Stimulated activated memory B cell treated with anti-CD40 and anti-IgM and Interleukin-4, amounts not matched to agents 10 μg/mL and 1 μg/mL and 100 μg/mL, for 72 hours (primary cell): ENCODE measurements around the gene PDE3A.
"Not testable (repeated sequence)": the region's sequence is repeated elsewhere in the genome, so short reads cannot be mapped to it uniquely, and the experiment has no call there.

Experiments used
- ATAC-seq: fragments of 150-1000 bp; cut with Tn5 transposase; 2 replicates; pipeline ENCODE4 v1.10.0; 2021
- H3K27ac Mint-ChIP-seq: one replicate; pipeline ENCODE4 v1.8.0; 2022; ENCODE audit warnings: mild to moderate bottlenecking, mixed read lengths
- H3K27me3 Mint-ChIP-seq: one replicate; pipeline ENCODE4 v1.8.0; 2022; ENCODE audit warnings: mixed read lengths
- H3K36me3 Mint-ChIP-seq: one replicate; pipeline ENCODE4 v1.8.0; 2022; ENCODE audit warnings: mixed read lengths
- H3K4me1 Mint-ChIP-seq: one replicate; pipeline ENCODE4 v1.8.0; 2022; ENCODE audit warnings: mixed read lengths
- H3K4me3 Mint-ChIP-seq: one replicate; pipeline ENCODE4 v1.8.0; 2022; ENCODE audit warnings: mild to moderate bottlenecking, moderate library complexity, mixed read lengths
- H3K9me3 Mint-ChIP-seq: one replicate; pipeline ENCODE4 v1.8.0; 2022; ENCODE audit warnings: mixed read lengths

Gene PDE3A

GRCh38 chr12:20368114-20368650 lies at the start of gene PDE3A:
Gene PDE3A (plus strand): TSS chr12:20368537. CDS start chr12:20369285, 748 bp downstream.
- peaks cover 34% of the 10 kb centered on the region for H3K27me3 Mint-ChIP-seq
- H3K9me3 Mint-ChIP-seq, result peaks cover 2% of the 10 kb centered on the region
- H3K4me1 Mint-ChIP-seq, result no peaks in the 10 kb centered on the region
- no peaks in the 10 kb centered on the region for H3K36me3 Mint-ChIP-seq
- H3K4me3 Mint-ChIP-seq, result no peak within 1 kb of the TSS
- no peak within 1 kb of the TSS for H3K27ac Mint-ChIP-seq
- no peak for ATAC-seq

- no peak for ATAC-seq
- Mint-ChIP-seq H3K27ac (no peak overlapping the region), H3K27me3 (no peaks in the 10 kb centered on the region), H3K4me3 (no peak overlapping the region), H3K9me3 (no peaks in the 10 kb centered on the region), H3K36me3 (no peaks in the 10 kb centered on the region), H3K4me1 (no peaks in the 10 kb centered on the region)
These were observed 49.0 kb upstream of the PDE3A start for GRCh38 chr12:20319366-20319765.

GRCh38 chr12:20320552-20320951 lies 47.8 kb upstream of the PDE3A start:
- no peak for ATAC-seq
- Mint-ChIP-seq H3K4me3 (no peak overlapping the region), H3K36me3 (no peaks in the 10 kb centered on the region), H3K27ac (no peak overlapping the region), H3K4me1 (no peaks in the 10 kb centered on the region), H3K27me3 (no peaks in the 10 kb centered on the region), H3K9me3 (no peaks in the 10 kb centered on the region)

DNA sequence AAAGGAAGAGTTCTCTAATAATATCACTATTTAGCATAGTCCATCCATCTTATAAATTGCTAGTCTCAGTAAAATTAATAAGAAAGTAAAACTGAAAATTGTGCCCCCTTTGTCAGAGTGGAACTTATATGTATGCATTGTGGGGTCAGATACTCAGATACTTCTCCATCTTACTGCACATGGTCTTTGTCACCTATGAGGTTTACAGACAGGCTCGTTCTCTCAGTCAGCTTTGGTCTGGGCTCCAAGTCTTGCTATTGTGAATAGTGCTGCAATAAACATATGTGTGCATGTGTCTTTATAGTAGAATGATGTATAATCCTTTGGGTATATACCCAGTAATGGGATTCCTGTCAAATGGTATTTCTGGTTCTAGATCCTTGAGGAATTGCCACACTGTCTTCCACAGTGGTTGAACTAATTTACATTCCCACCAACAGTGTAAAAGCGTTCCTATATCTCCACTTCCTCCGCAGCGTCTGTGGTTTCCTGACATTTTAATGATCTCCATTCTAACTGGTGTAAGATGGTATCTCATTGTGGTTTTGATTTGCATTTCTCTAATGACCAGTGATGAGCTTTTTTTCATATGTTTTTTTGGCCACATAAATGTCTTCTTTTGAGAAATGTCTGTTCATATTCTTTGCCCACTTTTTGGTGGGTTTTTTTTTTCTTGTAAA lies 37.4 kb upstream of the PDE3A start:
- H3K36me3 Mint-ChIP-seq, H3K4me3 Mint-ChIP-seq, ATAC-seq, H3K4me1 Mint-ChIP-seq, H3K27me3 Mint-ChIP-seq, H3K27ac Mint-ChIP-seq: not testable (repeated sequence)
- H3K9me3 Mint-ChIP-seq, result peaks cover 14% of the 10 kb centered on the region

DNA sequence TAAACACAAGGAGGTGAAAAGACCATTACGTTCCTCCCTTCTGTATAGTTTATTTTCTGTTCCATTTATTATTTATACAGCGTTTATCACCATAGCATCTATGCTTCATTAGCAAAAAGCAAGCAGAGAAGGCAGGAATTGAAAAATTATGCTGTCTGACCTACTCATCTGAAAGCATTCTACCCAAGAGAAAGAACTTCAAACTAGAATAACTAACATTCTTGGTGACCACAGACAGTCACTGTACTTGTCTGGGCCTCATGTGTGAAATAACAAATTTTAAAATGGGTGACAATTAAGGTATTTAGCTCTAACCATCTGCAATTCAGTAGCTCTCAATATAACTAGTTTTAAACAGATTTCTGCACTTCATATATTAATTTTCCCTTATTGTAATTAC lies 29.3 kb upstream of the PDE3A start:
- ATAC-seq, result no peak
- no peaks in the 10 kb centered on the region for H3K36me3 Mint-ChIP-seq
- no peaks in the 10 kb centered on the region for H3K27me3 Mint-ChIP-seq
- peaks cover 8% of the 10 kb centered on the region for H3K9me3 Mint-ChIP-seq
- no peak overlapping the region for H3K4me3 Mint-ChIP-seq
- no peak overlapping the region for H3K27ac Mint-ChIP-seq
- H3K4me1 Mint-ChIP-seq, result no peaks in the 10 kb centered on the region

GRCh38 chr12:20342111-20342510 lies 26.2 kb upstream of the PDE3A start:
- Mint-ChIP-seq H3K27ac (no peak overlapping the region), H3K27me3 (no peaks in the 10 kb centered on the region), H3K9me3 (peaks cover 2% of the 10 kb centered on the region), H3K4me1 (no peaks in the 10 kb centered on the region), H3K36me3 (no peaks in the 10 kb centered on the region), H3K4me3 (no peak overlapping the region)
- no peak for ATAC-seq

DNA sequence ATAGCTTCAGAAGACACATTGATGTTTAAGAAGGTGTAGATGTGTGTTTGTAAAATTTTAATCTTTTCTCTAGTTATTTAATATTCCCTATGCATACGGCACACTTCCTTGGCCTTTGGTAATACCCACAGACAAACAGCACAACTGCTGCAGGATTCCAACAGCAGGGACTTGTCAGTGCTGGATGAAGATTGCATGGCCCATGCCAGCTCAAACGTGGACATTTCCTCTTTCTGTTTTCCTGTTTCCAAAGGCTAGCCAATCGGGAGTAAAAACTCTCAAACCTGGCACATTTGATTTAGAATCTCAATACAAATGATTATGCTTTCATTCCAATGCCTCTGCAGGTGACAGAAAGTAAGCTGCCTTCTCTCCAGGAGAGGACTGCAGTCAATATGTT lies 22.5 kb upstream of the PDE3A start:
- Mint-ChIP-seq H3K9me3 (no peaks in the 10 kb centered on the region), H3K27ac (no peak overlapping the region), H3K36me3 (no peaks in the 10 kb centered on the region), H3K4me1 (no peaks in the 10 kb centered on the region), H3K27me3 (no peaks in the 10 kb centered on the region), H3K4me3 (no peak overlapping the region)
- ATAC-seq, result no peak

GRCh38 chr12:20350026-20350425 lies 18.3 kb upstream of the PDE3A start:
- H3K27ac Mint-ChIP-seq, result no peak overlapping the region
- no peaks in the 10 kb centered on the region for H3K27me3 Mint-ChIP-seq
- ATAC-seq, result no peak
- no peak overlapping the region for H3K4me3 Mint-ChIP-seq
- no peaks in the 10 kb centered on the region for H3K36me3 Mint-ChIP-seq
- H3K4me1 Mint-ChIP-seq, result no peaks in the 10 kb centered on the region
- no peaks in the 10 kb centered on the region for H3K9me3 Mint-ChIP-seq

- no peaks in the 10 kb centered on the region for H3K9me3 Mint-ChIP-seq
- no peak for ATAC-seq
- no peak overlapping the region for H3K4me3 Mint-ChIP-seq
- H3K27ac Mint-ChIP-seq, result no peak overlapping the region
- H3K27me3 Mint-ChIP-seq, result no peaks in the 10 kb centered on the region
- H3K4me1 Mint-ChIP-seq, result no peaks in the 10 kb centered on the region
- no peaks in the 10 kb centered on the region for H3K36me3 Mint-ChIP-seq
These were observed 17.8 kb upstream of the PDE3A start for GRCh38 chr12:20350495-20350894.

DNA sequence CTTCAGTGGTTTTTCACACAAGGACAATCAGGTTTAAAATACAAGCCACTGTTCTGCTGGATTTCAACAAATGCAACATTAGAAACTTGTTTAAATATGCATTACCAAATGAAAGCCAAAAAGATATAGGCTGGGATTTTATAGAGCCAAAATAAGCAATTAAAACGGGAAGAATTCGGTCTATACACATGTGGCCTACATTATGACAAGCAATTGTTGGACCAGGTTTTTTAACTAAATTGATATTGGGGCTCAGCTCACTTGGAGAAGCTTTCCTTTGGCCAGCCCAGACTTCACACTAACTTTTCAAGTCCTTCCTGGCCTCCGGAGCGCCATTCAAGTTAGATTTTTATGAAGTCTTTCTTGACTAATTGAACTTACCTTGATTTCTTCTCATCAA lies 16.9 kb upstream of the PDE3A start:
- no peak for ATAC-seq
- H3K4me1 Mint-ChIP-seq, result no peaks in the 10 kb centered on the region
- H3K9me3 Mint-ChIP-seq, result no peaks in the 10 kb centered on the region
- no peaks in the 10 kb centered on the region for H3K27me3 Mint-ChIP-seq
- H3K4me3 Mint-ChIP-seq, result no peak overlapping the region
- H3K36me3 Mint-ChIP-seq, result no peaks in the 10 kb centered on the region
- H3K27ac Mint-ChIP-seq, result no peak overlapping the region

GRCh38 chr12:20356048-20356447 lies 12.3 kb upstream of the PDE3A start:
- no peaks in the 10 kb centered on the region for H3K27me3 Mint-ChIP-seq
- no peak overlapping the region for H3K4me3 Mint-ChIP-seq
- no peaks in the 10 kb centered on the region for H3K9me3 Mint-ChIP-seq
- H3K27ac Mint-ChIP-seq, result no peak overlapping the region
- ATAC-seq, result no peak
- no peaks in the 10 kb centered on the region for H3K4me1 Mint-ChIP-seq
- H3K36me3 Mint-ChIP-seq, result no peaks in the 10 kb centered on the region

DNA sequence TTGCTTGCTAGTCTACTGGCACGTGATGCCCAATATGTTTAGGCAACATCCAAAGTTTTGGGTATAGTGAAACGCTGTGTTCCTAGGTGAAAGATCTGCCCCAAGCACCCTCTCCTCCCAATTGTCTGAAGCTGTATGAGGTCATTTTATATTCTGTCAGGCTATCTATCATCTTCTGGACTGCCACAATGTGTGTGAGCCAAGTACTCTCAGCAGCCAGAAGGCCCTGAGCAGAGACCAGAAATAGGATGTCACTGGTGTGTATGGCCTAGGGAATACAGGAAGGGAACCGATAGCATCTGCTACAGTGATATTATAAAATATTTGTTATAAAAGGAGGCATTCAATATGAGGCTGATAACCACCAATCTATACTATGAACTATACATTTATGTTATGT lies 7.9 kb upstream of the PDE3A start:
- no peaks in the 10 kb centered on the region for H3K27me3 Mint-ChIP-seq
- no peaks in the 10 kb centered on the region for H3K4me1 Mint-ChIP-seq
- H3K9me3 Mint-ChIP-seq, result peaks cover 2% of the 10 kb centered on the region
- ATAC-seq, result no peak
- no peaks in the 10 kb centered on the region for H3K36me3 Mint-ChIP-seq
- H3K4me3 Mint-ChIP-seq, result no peak overlapping the region
- no peak overlapping the region for H3K27ac Mint-ChIP-seq

GRCh38 chr12:20361416-20361815 lies 6.9 kb upstream of the PDE3A start:
- ATAC-seq, result no peak
- no peaks in the 10 kb centered on the region for H3K27me3 Mint-ChIP-seq
- H3K27ac Mint-ChIP-seq, result no peak overlapping the region
- no peaks in the 10 kb centered on the region for H3K36me3 Mint-ChIP-seq
- H3K4me3 Mint-ChIP-seq, result no peak overlapping the region
- no peaks in the 10 kb centered on the region for H3K4me1 Mint-ChIP-seq
- H3K9me3 Mint-ChIP-seq, result peaks cover 2% of the 10 kb centered on the region

- ATAC-seq, result no peak
- peaks cover 2% of the 10 kb centered on the region for H3K9me3 Mint-ChIP-seq
- no peaks in the 10 kb centered on the region for H3K36me3 Mint-ChIP-seq
- H3K4me1 Mint-ChIP-seq, result no peaks in the 10 kb centered on the region
- peaks cover 25% of the 10 kb centered on the region for H3K27me3 Mint-ChIP-seq
- H3K27ac Mint-ChIP-seq, result no peak overlapping the region
- no peak overlapping the region for H3K4me3 Mint-ChIP-seq
These were observed 3.8 kb upstream of the PDE3A start for GRCh38 chr12:20364501-20364900.

DNA sequence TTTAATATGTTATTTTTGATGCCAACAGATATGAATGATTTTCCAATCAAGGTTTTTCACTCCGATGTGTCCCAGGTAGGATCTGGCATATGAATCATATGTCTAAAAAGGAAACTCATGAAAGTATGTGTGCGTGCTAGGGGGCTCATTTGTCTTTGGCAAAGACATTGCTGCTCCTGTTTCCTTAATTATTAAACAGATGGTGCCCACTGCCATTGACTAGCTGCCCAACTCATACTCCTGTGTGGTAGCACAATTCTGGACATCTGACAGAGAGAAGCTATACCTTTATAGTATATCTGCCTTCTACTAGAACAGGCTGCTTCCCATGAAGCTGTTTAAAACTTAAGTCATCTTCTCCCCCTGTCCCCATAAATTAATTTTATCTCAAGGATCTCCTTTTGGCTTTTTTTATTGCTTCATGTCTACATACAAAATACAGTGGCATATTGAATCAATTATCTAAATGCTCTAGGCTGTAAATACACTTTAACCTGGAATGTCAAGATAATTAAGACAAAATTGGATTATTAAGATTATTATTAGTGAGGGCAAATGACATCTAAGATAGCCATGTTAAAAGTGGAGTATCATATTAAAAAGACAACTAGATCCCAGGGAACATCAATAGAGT lies 1.4 kb upstream of the PDE3A start:
- H3K27me3 Mint-ChIP-seq, result peaks cover 34% of the 10 kb centered on the region
- ATAC-seq, result no peak

DNA sequence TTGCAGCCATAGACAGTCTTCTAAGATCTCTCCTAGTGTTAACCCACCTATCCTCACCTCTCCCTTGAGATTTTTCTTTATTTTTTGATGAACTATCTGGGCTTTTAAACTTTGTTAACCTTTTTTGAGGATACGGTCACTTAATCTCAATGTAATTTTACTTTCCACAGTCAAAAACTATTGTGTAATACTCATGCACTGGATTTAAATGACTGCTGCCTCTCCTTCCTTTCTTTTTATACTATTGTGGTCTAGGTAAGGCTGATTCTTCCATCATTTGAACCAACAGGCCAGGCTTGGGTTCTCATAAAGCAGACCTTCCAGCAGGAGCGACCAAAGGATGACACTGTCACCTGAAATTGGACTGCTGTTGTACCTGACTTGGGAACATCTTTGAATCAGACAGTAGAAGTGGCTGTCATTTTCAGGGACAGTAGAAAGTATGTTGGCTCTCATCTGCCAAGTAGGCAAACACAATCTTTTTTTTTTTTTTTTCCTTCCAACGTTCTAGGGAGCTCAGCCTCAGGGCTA lies 689 bp upstream of the PDE3A start:
- Mint-ChIP-seq H3K36me3 (no peaks in the 10 kb centered on the region), H3K9me3 (peaks cover 2% of the 10 kb centered on the region), H3K4me1 (no peaks in the 10 kb centered on the region), H3K27ac (no peak overlapping the region), H3K4me3 (no peak overlapping the region), H3K27me3 (peaks cover 34% of the 10 kb centered on the region)
- ATAC-seq, result no peak

More for the DNA sequence above, 1.4 kb upstream of the PDE3A start:
- Mint-ChIP-seq H3K9me3 (peaks cover 2% of the 10 kb centered on the region), H3K27ac (no peak overlapping the region), H3K4me1 (no peaks in the 10 kb centered on the region), H3K4me3 (no peak overlapping the region), H3K36me3 (no peaks in the 10 kb centered on the region)
